Cerebellar cortex (tissue), 1 donor: ENCODE data around the gene KCNH3.
A peak's percentile ranks its signal among the peaks of the same experiment; 100 is the strongest.
"Not testable (repeated sequence)": the region's sequence is repeated elsewhere in the genome, so short reads cannot be mapped to it uniquely, and the experiment has no call there.

Source experiments
- DNase-seq: peaks from one replicate; pipeline ENCODE4 v3.0.0-alpha.2; 2015; ENCODE audit warnings: low spot score

Gene KCNH3, protein sequence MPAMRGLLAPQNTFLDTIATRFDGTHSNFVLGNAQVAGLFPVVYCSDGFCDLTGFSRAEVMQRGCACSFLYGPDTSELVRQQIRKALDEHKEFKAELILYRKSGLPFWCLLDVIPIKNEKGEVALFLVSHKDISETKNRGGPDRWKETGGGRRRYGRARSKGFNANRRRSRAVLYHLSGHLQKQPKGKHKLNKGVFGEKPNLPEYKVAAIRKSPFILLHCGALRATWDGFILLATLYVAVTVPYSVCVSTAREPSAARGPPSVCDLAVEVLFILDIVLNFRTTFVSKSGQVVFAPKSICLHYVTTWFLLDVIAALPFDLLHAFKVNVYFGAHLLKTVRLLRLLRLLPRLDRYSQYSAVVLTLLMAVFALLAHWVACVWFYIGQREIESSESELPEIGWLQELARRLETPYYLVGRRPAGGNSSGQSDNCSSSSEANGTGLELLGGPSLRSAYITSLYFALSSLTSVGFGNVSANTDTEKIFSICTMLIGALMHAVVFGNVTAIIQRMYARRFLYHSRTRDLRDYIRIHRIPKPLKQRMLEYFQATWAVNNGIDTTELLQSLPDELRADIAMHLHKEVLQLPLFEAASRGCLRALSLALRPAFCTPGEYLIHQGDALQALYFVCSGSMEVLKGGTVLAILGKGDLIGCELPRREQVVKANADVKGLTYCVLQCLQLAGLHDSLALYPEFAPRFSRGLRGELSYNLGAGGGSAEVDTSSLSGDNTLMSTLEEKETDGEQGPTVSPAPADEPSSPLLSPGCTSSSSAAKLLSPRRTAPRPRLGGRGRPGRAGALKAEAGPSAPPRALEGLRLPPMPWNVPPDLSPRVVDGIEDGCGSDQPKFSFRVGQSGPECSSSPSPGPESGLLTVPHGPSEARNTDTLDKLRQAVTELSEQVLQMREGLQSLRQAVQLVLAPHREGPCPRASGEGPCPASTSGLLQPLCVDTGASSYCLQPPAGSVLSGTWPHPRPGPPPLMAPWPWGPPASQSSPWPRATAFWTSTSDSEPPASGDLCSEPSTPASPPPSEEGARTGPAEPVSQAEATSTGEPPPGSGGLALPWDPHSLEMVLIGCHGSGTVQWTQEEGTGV

GRCh38 chr12:49538510-49539403, at the start of gene KCNH3:
TSS of gene KCNH3 (plus strand) at chr12:49539030. CDS start at chr12:49539417, 387 bp downstream.
- peak; percentile 73 for DNase-seq

DNA sequence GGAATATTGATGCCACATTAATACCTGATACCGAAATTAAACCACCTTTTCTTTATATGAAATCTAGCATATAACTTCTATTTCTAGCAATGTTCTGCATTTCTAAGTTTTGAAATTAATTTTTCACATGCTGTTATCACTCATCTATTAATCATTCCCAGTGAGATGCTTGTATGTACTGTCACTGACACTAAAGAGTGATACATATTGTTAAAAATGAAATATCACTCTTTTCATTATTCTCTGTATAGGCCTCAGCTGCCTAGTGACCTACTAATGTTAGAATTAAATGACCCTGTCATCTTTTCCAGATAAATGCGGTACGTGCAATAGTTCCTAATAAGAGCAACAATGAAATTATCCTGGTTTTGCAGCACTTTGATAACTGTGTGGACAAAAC, 49.7 kb upstream of the KCNH3 start:
- no peak for DNase-seq

DNA sequence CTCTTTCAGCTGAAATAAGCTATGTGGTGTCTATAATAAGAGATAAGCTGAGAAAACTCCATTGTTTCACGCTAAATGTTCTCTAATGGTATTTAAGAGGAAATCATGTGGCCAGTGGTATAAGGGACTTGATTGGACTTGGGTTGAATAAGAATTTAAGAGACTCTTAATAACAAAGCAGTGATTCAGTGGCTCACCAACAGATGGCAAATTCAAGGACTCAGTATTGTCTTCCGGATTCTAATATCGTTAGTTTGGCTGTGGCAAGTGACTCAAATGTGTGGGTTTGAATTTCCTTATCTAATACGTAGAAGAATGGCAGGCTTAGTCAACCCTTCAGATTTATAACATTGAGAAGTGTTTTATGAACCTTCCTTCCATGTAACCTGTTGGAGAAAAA, 49.1 kb upstream of the KCNH3 start:
- no peak for DNase-seq

DNA sequence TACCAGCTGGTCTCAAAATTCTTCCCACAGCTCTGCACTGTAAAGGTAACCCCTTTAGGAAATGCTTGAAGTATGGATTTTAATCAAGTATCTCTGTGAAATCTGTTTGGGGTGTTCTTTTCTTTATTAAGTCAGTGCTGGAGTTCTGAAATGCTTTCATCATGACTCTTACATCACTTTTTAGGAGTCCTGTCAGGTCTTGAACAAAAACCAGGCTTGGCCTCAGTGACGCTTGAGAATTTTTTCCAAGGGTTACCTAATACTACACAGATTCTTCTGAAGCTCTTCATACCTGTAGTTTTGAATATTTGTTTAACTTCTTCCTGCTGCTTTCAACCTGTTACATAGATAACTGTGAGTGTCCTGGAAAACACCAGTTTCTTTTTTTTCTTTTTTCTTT, 47.0 kb upstream of the KCNH3 start:
- no peak for DNase-seq

DNA sequence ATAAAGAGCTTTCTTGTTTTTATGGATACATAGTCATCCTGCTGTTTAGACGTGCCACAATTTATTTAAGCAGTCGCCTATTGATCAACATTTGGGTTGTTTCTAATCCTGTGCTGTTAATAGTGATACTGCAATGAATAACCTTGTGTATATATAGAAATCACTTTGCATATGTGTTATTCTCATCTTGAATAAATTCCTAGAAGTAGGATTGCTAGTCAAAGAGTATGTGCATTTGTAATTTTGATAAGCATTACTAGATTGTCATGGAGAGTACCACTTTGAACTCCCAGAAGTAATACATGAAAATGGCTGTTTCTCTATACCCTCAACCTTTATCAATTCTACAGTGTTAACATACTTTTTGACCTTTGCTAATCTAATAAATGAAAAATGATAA, 44.9 kb upstream of the KCNH3 start:
- no peak for DNase-seq

DNA sequence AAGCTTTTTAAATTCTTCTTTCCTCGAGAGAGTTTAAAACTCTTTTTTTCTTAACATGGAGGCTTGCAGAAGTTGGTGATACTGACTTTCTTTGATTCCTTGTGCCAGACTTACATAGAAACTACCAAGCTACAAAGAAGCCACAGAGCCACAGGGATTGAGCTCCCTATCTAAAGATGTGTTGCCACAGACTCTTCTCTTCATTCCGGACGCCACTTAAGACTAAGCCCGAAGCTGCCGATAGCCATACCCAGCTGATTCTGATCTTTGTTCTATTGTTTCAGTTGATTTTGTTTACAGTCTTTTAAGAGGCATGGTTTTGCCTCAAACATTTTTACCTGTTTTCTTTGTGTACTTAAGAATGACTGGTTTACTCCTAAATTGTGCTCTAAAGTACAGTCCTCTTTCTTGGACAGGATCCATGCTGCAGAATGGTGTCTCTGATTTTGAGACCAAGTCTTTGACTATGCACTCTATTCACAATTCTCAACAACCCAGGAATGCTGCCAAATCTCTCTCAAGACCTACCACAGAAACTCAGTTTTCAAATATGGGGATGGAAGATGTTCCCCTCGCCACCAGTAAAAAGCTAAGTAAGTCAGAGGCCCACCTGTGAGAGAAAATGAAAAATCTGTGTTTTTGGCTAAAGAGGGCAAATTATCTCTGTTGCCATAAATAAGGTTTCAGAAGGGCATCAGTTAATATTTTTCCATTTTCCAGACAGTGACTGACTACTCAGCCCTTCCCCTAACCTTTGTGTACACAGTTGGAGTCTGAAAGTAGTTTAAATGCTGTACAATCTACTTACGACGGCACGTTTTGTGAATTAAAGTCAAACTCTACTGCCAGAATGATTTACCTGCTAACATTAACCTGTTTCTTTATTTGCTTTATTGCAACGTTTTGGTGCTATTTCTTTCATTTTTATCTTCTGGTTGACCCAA, 42.1 kb upstream of the KCNH3 start:
- DNase-seq: no peak

DNA sequence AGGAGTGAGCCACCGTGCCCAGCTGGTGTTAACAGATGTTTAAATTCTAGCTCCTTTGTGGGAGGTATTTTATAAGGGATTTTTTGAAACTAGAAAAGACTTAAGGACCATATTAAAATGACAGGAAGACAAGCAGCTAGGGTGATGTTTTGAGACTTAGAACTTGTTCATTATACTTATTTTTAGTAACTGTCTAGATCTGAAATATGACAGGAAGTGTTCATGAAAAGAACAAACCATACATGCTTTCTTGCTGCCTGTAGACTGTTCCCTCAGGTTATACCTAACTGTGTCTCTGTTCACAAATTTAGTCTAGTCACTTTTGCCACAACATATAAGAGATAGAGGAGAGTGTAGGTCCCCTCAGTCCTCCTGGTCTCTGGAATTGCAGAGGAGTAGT, 36.9 kb upstream of the KCNH3 start:
- no peak for DNase-seq

- DNase-seq: no peak
Observed at GRCh38 chr12:49502590-49502989, 36.2 kb upstream of the KCNH3 start.

DNA sequence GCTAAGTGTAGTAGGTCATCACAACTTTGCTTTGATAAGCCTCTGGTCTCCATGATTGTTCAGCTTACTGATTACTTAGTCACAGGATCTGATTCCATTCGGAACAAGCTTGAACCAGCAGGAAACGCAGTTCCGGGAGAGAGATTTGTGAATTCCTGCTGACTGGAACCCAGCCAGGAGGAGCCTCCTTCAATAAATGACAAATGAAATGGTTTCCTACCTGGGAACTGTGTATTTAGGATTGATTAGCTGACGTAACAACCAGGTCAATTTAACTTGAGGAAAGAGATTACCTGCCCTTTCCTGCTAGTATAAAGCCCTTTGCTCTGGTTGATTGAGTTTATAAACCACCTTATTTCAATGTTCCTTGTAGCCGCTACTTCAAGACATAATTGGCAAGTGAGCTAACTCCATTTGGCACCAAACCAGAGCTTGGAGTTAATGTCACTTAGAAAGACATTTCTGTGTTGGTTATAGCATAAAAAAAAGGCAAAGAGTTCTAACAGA, 35.1 kb upstream of the KCNH3 start:
- no peak for DNase-seq

GRCh38 chr12:49505672-49506071, 33.2 kb upstream of the KCNH3 start:
- no peak for DNase-seq

- no peak for DNase-seq
Observed at GRCh38 chr12:49507139-49507538, 31.7 kb upstream of the KCNH3 start.

GRCh38 chr12:49509681-49510080, 29.1 kb upstream of the KCNH3 start:
- DNase-seq: not testable (repeated sequence)

- DNase-seq: no peak
Observed at GRCh38 chr12:49511410-49511809, 27.4 kb upstream of the KCNH3 start.

DNA sequence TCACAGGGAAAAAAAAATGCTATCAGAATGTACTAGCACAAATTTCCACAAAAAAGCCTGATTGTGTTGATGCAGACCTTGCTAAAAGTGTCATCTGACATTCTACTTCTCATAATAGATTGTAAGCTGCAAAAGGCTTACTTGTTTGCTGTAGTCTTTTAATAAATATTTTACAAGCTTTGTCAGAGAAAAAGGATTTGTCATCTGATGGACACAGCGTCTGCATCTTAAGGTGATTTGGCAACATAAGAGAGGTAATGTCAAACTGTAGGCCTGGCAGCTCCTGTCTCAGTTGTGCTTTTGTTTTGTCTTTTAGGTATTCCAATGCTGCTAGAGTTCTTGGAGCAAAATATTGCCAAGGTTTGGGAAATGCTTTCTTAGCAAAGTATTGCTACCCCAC, 26.3 kb upstream of the KCNH3 start:
- DNase-seq: no peak

DNA sequence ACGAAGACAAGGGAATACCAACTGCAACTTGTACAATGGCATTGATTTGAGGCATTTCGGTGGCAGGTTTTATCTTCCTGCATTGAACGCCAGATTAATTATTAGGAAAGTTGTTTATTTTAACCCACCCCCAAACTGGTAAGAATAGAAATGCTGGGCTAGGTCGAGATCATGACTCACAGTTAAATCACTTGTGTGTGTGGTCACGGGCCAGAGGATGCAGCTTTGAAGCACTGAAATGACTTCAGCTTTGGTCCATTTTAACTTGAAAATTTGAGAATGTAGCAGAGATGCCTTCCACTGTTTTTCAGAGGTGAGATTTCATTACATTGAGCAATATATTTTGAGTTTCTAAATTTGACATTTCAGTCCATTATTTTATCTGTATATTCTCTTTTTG, 23.6 kb upstream of the KCNH3 start:
- no peak for DNase-seq

GRCh38 chr12:49518914-49519573, 19.8 kb upstream of the KCNH3 start:
- DNase-seq: no peak

GRCh38 chr12:49519574-49519936, 19.3 kb upstream of the KCNH3 start:
- DNase-seq: no peak

DNA sequence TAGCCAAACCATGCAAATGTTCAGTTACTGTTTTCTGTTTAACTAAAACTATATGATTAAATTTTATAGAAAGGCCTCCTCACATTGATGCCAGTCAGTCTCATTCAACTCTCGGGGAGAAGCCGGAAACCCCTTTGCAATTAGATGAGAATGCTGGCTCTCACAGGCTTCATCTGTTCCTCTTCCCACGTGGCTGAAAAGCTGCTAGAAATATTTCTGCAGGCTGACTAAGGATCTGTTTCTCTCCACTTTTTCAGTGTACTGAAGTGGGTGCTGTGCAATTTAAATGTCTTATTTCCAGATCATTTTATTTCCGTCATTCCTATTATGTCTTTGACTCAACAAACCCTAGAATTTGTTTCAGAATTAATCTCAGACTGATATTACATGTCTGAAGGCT, 17.4 kb upstream of the KCNH3 start:
- no peak for DNase-seq

GRCh38 chr12:49524660-49525324, 14.0 kb upstream of the KCNH3 start:
- DNase-seq: no peak
